Left colon (tissue), 2 donors: ENCODE data around the gene COPS7B. TPM values are rescaled to one million over a fixed set of nuclear protein-coding genes. Genes with fewer than 3 reads are reported as not detected.

Source experiments
- total RNA-seq, 2 donors: library from RNA; stranded (reverse); fragmentation: NEBNext Ultra II Directional; extraction: Animal tissue kit (Norgen Biotek cat#: 25700); gene quantifications; one replicate each; pipeline ENCODE4 v1.2.1, GENCODE V29; 2021
- donor health status: DM: no; HTN: no; CAD: no.
- donor health status: DM: yes; HTN: yes; CAD: no.

The COPS7B gene
- total RNA-seq, 2 donors from 2014 or later: 21.7 to 28.1 TPM

Other genes with a start within 250 kb of the COPS7B start
- gene TEX44, start 193.6 kb upstream of the COPS7B start, total RNA-seq: not detected
- gene PTMA, start 77.9 kb upstream of the COPS7B start, total RNA-seq: 100 to 1,000 TPM; 775 to 846 TPM
- gene PDE6D, start 5.2 kb upstream of the COPS7B start, total RNA-seq: 10 to 100 TPM; 16.2 to 17.5 TPM
- not detected for gene NPPC, start 140.0 kb downstream of the COPS7B start, total RNA-seq
- gene DIS3L2, start 175.3 kb downstream of the COPS7B start, total RNA-seq: 10 to 100 TPM; 33.5 to 35.5 TPM